Esophagus squamous epithelium (tissue), 5 donors: ENCODE measurements around the gene ATP12A. TPM values are rescaled to one million over a fixed set of nuclear protein-coding genes. Genes with fewer than 3 reads are reported as not detected.
A peak's percentile ranks its signal among the peaks of the same experiment; 100 is the strongest.
"Not testable (repeated sequence)": the region's sequence is repeated elsewhere in the genome, so short reads cannot be mapped to it uniquely, and the experiment has no call there.

Source experiments
- DNase-seq: peaks from one replicate; lab custom pipeline; 2025; lab: John Stamatoyannopoulos, UW
- H3K27ac ChIP-seq, 4 donors: fragments of 200-600 bp; sonication (generic); one replicate each; pipeline ENCODE4 v1.5.1; 2016 to 2019; ENCODE audit warnings: mild to moderate bottlenecking in 1 of 4
- H3K27me3 ChIP-seq, 4 donors: fragments of 200-600 bp; sonication (generic); 1 replicate in 3 of 4; 2 replicates in 1 of 4; pipeline versions ENCODE4 v1.5.1 to v1.6.0; 2017 to 2021; ENCODE audit warnings: antibody characterized with exemption in 1 of 4
- H3K36me3 ChIP-seq, 3 donors: fragments of 200-600 bp; sonication (generic); one replicate each; pipeline ENCODE4 v1.5.1; 2016 to 2019
- H3K4me1 ChIP-seq, 3 donors: fragments of 200-600 bp; sonication (generic); one replicate each; pipeline ENCODE4 v1.5.1; 2017 to 2019
- H3K4me3 ChIP-seq, 4 donors: fragments of 200-600 bp; sonication (generic); 1 replicate in 3 of 4; 2 replicates in 1 of 4; pipeline ENCODE4 v1.5.1; 2016 to 2019; ENCODE audit warnings: mild to moderate bottlenecking in 2 of 4, moderate library complexity in 1 of 4
- H3K9me3 ChIP-seq, 3 donors: fragments of 200-600 bp; sonication (generic); one replicate each; pipeline ENCODE4 v1.5.1; 2016 to 2019
- POLR2A ChIP-seq, 4 donors: fragments of 450-650 bp; IDR thresholded peaks; one replicate each; pipeline ENCODE4 v1.6.1; 2017; ENCODE audit warnings: antibody characterized with exemption in 4 of 4, mild to moderate bottlenecking in 4 of 4, moderate library complexity in 3 of 4
- WGBS, 2 donors: methylation state at CpG; one replicate each; pipeline ENCODE4 v1.1.5; 2018; 5-methylcytosine and 5-hydroxymethylcytosine counted together
- intact Hi-C: fragments of 100-400 bp; cut with DNase I; formaldehyde crosslinking; loops from one replicate; pipeline ENCODE4 v1.15.0; 2022
- total RNA-seq, 4 donors: library from RNA; depleted of rRNA; stranded (reverse); fragments of >200 nt; gene quantifications; one replicate each; pipeline ENCODE4 v1.1.0, GENCODE V29; 2016
- TF ChIP-seq, protein P1 (sequence below), 6 experiments: fragments of 450-650 bp in 4 of 6; fragments of 200-600 bp in 2 of 6; sonication (generic) in 2 of 6; IDR thresholded peaks; one replicate each; pipeline ENCODE4 v1.5.1; 2016 to 2019; ENCODE audit warnings: antibody characterized with exemption in 6 of 6, mild to moderate bottlenecking in 4 of 6, moderate library complexity in 4 of 6
- donor health status: DM: yes; HTN: yes; CAD: no.

The ATP12A gene
- total RNA-seq, 4 donors from 2014 or later = 0.31 to 2.9 (median 2.4) TPM

- 82 to 91% methylated on average over 6 to 9 of the region's 12 CpGs for WGBS, 2 donors
These were observed 43.0 kb downstream of the ATP12A start for GRCh38 chr13:24723206-24723605.

GRCh38 chr13:24724714-24725113 is 44.5 kb downstream of the ATP12A start:
- no peaks in the 10 kb centered on the region for H3K4me1 ChIP-seq
- no peak for DNase-seq
- intact Hi-C loops = no loop called here
- H3K4me3 ChIP-seq = no peak overlapping the region
- no peak overlapping the region for H3K27ac ChIP-seq
- no peaks in the 10 kb centered on the region for H3K9me3 ChIP-seq
- H3K36me3 ChIP-seq = no peaks in the 10 kb centered on the region
- peaks cover 0 to 27% (median 0%) of the 10 kb centered on the region in 4 donors for H3K27me3 ChIP-seq
- 43 to 44% methylated on average over 2 of the region's 2 CpGs for WGBS, 2 donors
- no peak for TF ChIP-seq POLR2A (IDR thresholded peaks at IDR 0.05)
- TF ChIP-seq, protein P1, sequence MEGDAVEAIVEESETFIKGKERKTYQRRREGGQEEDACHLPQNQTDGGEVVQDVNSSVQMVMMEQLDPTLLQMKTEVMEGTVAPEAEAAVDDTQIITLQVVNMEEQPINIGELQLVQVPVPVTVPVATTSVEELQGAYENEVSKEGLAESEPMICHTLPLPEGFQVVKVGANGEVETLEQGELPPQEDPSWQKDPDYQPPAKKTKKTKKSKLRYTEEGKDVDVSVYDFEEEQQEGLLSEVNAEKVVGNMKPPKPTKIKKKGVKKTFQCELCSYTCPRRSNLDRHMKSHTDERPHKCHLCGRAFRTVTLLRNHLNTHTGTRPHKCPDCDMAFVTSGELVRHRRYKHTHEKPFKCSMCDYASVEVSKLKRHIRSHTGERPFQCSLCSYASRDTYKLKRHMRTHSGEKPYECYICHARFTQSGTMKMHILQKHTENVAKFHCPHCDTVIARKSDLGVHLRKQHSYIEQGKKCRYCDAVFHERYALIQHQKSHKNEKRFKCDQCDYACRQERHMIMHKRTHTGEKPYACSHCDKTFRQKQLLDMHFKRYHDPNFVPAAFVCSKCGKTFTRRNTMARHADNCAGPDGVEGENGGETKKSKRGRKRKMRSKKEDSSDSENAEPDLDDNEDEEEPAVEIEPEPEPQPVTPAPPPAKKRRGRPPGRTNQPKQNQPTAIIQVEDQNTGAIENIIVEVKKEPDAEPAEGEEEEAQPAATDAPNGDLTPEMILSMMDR (IDR thresholded peaks at IDR 0.05) = no peak

More at GRCh38 chr13:24723206-24723605, 43.0 kb downstream of the ATP12A start:
- Histone ChIP-seq H3K9me3 (no peaks in the 10 kb centered on the region), H3K27ac (no peak overlapping the region), H3K27me3 (peaks cover 0 to 40% (median 0%) of the 10 kb centered on the region in 4 donors), H3K36me3 (no peaks in the 10 kb centered on the region), H3K4me1 (no peaks in the 10 kb centered on the region), H3K4me3 (no peak overlapping the region)
- DNase-seq = no peak
- TF ChIP-seq POLR2A (IDR thresholded peaks at IDR 0.05) = no peak
- TF ChIP-seq, protein P1 (IDR thresholded peaks at IDR 0.05) = no peak
- intact Hi-C loops = no loop called here

GRCh38 chr13:24725379-24725778 is 45.2 kb downstream of the ATP12A start:
- TF ChIP-seq POLR2A (IDR thresholded peaks at IDR 0.05) = no peak
- TF ChIP-seq, protein P1 (IDR thresholded peaks at IDR 0.05) = no peak
- Histone ChIP-seq H3K36me3 (no peaks in the 10 kb centered on the region), H3K4me1 (no peaks in the 10 kb centered on the region), H3K9me3 (no peaks in the 10 kb centered on the region), H3K4me3 (no peak overlapping the region), H3K27ac (no peak overlapping the region), H3K27me3 (peaks cover 0 to 21% (median 0%) of the 10 kb centered on the region in 4 donors)
- 75 to 86% methylated on average over 5 of the region's 5 CpGs for WGBS, 2 donors
- no peak for DNase-seq
- intact Hi-C loops = no loop called here

DNA sequence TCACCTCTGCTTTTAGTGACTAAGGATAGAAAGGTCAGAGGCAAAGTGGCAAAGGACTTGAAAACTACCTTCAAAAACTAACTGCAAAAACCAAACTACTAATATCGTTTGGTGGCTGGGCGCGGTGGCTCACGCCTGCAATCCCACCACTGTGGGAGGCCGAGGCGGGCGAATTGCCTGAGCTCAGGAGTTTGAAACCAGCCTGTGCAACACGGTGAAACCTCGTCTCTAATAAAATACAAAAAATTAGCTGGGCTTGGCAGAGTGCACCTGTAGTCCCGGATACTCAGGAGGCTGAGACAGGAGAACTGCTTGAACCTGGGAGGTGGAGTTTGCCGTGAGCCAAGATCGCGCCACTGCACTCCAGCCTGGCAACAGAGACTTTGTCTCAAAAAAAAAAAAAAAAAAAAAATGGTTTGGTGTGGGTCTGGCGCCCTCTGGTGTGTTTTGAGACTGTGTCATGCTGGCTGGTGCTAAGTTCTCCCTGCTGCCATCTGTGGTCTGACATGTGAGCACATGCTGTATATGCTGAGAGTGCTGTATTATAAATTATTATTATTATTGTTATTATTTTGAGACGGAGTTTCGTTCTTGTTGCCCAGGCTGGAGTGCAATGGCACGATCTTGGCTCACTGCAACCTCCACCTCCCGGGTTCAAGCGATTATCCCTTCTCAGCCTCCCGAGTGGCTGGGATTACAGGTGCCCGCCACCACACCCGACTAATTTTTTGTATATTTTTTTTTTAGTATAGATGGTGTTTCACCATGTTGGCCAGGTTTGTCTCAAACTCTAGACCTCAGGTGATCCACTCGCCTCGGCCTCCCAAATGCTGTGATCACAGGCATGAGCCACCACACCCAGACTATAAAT is 47.8 kb downstream of the ATP12A start:
- TF ChIP-seq, protein P1 (IDR thresholded peaks at IDR 0.05) = peak in 5 of 6 experiments; percentile 61 to 80 (median 69)
- TF ChIP-seq POLR2A (IDR thresholded peaks at IDR 0.05) = no peak
- no peak overlapping the region for H3K4me3 ChIP-seq
- H3K36me3 ChIP-seq = no peaks in the 10 kb centered on the region
- H3K9me3 ChIP-seq = no peaks in the 10 kb centered on the region
- no peaks in the 10 kb centered on the region for H3K4me1 ChIP-seq
- H3K27ac ChIP-seq = no peak overlapping the region
- DNase-seq = no peak
- peaks cover 0 to 18% (median 0%) of the 10 kb centered on the region in 4 donors for H3K27me3 ChIP-seq
- intact Hi-C loops = no loop called here
- 55 to 56% methylated on average over 22 to 24 of the region's 24 CpGs for WGBS, 2 donors

DNA sequence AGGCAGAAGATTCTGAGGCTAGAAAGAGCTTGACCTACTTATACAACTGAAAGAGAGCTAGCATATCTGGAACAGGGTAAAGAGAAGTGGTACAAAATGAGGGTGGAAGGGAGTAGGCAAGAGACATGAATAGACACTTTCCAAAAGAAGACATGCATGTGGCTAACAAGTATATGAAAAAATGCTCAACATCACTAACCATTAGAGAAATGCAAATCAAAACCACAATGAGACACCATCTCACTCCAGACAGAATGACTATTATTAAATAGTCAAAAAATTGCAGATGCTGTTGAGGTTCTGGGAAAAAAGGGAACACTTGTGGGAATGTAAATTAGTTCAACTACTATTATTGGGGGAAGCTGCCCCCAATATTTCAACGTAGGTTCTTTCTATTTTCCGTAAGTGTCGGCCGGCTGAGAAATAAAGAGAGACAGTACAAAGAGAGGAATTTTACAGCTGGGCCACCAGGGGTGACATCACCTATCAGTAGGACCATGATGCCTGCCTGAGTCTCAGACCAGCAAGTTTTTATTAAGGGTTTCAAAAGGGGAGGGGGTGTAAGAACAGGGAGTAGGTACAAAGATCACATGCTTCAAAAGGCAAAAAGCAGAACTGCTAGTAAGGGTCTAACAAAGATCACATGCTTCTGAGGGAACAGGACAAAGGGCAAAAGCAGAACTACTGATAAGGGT is 50.8 kb downstream of the ATP12A start:
- H3K27ac ChIP-seq, DNase-seq, intact Hi-C loops, H3K9me3 ChIP-seq, H3K36me3 ChIP-seq, H3K4me3 ChIP-seq, H3K4me1 ChIP-seq: not testable (repeated sequence)
- WGBS, 2 donors = 52 to 87% methylated on average over 4 of the region's 4 CpGs
- peaks cover 0 to 14% (median 0%) of the 10 kb centered on the region in 4 donors for H3K27me3 ChIP-seq
